Cortex of kidney (tissue), 1 donor: Measurements from ENCODE around the gene PSENEN.

Source experiments
- DNase-seq: peaks from one replicate; lab custom pipeline; 2025; lab: John Stamatoyannopoulos, UW

The PSENEN gene, protein sequence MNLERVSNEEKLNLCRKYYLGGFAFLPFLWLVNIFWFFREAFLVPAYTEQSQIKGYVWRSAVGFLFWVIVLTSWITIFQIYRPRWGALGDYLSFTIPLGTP

DNA sequence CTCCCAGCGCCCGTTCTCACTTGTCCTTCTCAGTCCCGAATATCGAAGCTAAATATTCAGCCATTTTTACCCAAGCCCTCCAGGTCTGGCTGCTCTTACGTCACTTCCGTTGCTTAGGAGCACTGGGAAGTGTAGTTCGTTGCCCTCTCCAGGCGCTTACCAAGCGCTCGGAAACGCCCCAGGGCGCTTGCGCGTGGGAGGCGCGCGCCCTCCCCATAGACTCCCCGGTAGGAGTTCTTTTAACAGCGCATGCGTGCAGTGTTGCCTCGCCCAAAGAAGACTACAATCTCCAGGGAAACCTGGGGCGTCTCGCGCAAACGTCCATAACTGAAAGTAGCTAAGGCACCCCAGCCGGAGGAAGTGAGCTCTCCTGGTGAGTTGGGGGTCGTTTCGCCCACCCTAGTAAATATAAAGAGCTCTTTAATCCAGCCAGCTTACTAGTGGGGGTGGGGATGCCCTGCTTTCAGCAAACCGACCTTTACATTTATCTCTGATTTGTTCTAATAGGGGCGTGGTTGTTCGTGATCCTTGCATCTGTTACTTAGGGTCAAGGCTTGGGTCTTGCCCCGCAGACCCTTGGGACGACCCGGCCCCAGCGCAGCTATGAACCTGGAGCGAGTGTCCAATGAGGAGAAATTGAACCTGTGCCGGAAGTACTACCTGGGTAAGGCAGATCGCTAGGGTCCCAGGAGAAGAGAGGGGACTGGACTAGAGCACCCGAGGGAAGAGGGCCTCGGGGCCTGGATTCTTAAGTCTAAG, at the start of gene PSENEN, which contains the start of gene U2AF1L4:
PSENEN (plus strand) TSS at position 324 of the 759 bp plus-strand sequence; CDS start at position 604, 280 bp downstream.
U2AF1L4 (minus strand) TSS at position 91 of the 759 bp plus-strand sequence; CDS start at position 64, 27 bp downstream.
- DNase-seq: no peak

DNA sequence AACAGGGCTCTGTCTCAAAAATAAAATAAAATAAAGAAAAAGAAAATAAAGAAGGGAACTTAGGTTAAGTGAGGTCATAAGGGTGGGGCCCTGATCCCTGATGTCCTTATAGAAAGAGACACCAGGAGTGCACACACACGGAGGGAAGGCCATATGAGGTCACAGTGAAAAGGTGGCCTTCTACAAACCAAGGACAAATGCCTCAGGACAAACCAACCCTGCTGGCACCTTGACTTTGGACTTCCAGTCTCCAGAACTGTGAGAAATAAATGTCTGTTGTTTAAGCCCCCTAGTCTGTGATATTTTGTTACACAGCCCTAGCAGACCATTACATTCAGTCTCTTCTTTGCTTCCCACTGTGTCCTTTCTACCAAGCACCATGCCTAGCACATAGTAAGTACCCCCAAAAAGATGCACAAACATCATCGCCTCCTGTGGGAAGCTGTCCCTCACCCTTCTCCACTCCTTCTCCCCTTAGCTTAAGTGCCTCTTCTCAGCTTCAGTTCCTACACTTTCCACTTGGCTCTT, 49.5 kb upstream of the PSENEN start:
- DNase-seq: no peak

DNA sequence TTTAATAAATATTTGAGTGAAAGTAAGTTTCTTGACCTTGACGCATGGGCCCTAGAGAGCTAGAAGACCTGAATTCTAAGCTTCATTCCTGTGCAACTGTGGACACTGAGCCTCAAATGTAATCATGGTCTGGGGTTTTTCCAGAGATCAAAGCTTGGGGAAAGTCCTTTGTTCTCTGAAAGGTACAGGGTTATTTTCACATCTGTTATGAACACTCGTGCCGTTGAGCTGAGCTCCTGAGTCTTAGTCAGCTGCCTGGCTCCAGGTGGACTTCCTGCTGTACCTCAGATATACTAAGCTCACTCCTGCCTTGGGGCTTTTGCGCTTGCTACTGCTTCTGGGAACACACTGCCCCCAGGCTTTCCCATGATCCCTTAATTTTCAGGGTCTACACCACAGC, 48.6 kb upstream of the PSENEN start:
- DNase-seq: no peak

DNA sequence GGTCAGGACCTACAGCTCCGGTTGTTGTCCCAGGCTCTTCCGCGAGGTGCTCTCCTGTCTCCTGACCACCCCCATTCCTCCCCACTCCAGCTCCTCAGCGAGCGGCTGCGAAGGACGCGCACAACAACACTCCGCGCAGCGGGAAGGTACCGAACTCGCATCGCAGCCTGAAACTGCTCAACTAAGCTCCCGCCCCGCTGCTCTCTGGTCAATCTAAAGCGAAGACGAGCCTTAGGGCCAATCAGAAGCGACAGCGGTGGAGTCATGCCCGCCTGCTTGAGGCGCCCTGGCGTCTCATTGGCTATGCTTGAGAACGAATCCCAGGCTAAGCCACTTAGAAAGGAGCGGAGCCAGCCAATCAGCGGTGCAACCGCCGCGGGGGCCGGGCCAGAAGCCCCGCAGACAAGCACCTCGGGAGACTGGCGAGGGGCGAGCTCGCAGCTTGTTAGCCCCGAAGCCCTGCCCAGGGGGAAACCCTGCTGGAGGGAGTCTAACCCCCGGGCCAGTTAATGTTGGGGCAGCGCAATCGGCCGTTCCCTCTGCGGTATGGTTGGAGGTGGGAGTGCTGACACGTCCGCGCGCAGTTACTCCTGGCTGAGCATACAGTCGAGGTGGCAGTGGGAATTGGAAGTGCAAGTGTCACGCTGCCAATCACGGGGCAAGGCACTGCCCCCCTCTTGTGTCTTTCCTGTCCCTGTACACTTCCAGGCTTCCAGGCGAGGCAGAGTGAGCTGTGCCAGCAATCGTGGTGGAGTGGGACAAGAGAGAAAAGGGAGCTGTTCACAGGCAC, 43.0 kb upstream of the PSENEN start:
- DNase-seq: no peak

DNA sequence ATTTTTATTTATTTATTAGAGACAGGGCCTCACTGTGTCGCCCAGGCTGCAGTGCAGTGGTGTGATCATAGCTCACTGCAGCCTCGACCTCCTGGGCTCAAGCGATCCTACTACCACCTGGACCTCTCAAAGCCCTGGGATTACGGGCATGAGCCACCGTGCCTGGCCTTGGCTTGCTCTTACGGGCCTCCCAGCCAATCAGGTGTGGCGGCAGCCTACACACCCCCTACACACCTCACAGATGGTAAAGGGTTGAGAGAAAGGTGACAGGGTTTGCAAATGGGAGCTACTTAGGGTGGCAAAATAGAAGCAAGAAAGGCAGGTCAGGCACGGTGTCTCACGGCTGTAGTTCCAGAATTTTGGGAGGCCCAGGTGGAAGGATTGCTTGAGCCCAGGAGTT, 42.1 kb upstream of the PSENEN start:
- no peak for DNase-seq

DNA sequence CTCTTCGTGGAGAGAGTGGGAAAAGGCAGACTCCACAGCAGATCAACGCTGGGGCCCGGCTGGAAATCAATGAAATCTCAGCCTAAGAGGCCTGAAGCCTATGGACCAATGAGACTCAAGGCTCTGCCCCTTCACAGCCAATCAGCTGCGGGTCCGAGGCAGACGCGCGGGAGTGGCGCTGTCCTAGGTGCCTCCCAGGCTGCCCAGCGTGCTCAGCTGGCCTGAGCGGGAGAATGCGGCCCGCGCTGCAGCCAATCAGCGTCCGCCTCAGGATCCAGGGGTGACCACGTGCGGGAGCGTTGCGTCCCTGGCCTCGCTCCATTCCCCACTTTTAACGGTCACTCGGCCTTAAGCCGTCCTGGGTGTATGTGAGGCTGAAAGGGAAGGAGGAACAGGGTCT, 41.2 kb upstream of the PSENEN start, which contains the start of gene ZBTB32:
ZBTB32 (plus strand) TSS at position 341 of the 400 bp plus-strand sequence. CDS start 10,069 bp downstream, outside the sequence.
- DNase-seq: no peak

DNA sequence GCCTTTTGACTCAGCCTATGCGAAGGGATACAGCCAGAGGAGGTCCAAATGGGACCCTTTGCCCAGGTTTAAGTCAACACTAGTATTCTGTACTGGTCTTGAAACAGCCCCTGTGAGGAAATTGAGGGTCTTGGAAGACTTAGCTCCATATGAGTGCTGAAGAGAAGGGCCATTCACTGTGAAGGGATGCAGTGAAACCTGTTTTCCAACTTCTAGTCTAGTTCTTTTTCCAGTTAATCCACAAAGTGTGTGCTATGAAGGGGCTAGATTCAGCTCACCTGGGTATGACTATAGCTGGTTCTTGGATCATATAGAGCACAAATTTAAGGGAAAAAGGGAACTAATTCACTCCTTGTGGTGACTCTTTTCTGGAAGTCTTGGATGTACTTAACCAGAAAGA, 37.1 kb upstream of the PSENEN start:
- no peak for DNase-seq

DNA sequence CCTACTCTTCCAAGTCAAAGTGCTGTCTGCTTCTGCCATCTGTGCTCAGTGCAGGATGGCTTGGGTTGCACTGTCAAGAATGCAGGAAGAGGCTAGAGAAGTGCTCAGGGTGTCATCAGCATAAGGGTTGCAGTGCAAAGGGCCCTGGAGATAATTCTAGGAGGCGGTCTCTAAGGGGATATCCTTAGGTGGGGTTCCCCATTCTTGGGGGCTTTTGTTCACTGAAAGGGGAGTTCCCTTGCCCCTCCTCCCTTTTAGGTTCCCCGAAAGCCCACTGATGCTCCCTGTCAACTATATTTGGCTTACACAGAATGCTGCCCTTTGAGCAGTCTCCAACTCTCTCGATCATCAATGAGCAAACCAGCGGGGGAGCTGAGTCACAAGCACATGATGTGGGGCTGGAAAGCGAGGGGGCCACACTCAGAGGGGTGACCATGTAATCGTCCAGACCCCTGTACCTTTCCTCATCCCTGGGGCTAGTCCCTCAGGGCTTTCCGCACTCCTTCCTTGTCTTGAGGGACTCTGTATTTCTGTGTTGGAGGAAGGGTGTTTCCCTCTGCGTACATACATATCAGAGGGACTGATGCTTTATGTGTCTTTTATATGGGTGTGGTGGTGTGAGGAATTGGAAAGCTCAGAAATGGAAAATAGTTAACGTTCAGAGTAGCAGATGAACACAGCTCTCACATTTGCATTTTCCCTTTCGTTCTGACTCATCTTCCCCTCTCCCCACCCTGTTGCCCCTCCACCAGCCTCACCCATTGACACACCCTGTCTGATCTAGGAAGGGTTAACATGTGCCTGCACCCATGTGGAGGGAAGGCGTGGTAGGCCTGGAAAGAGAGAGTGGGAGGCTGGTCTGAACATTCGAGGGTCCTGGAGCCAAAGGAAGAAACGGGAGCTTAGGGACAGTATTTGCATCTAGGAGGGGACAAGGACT, 34.4 kb upstream of the PSENEN start:
- DNase-seq: no peak

DNA sequence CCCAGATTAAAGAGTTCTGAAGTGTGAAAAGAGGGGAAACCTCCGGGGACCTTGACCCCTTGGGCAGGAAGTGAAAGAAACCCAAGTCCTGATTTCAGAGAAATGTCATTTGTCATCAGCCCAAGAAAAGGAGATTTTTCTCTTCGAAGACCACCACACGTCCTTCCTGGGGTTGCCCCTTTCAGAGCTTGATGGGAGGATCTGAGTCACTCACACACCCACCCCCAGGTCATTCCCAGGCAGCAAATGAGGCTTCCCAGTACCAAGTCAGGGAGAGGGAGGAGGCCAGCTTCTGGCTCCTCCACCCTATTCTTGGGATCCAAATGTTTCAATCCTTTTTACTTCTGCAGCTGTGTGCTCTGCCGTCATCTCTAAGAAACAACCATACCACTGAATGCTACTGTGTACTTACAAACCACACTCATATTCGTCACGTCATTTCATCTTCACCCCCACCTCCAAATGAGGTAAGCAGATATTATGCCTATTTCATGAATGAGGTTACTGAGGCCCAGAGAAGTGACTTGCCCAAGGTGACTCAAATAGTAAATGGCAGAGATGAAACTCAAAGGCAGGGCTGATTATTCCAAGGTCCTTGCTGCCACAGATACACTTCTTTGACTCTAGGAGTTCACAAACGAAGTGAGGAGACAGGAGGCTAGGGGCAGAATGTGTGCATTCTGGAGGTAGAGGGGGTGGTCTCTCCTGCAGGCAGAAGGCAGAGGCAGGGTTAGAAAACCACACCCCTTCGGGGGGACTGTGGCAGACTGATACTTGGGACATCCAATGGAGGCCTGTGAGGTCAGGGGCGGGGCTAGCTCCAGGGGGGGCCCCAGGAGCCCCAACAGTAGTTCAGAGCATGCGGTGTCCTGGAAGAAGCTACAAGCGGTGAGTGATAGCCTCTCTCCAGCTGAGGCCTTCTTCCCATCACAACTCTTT, 32.6 kb upstream of the PSENEN start:
- no peak for DNase-seq

DNA sequence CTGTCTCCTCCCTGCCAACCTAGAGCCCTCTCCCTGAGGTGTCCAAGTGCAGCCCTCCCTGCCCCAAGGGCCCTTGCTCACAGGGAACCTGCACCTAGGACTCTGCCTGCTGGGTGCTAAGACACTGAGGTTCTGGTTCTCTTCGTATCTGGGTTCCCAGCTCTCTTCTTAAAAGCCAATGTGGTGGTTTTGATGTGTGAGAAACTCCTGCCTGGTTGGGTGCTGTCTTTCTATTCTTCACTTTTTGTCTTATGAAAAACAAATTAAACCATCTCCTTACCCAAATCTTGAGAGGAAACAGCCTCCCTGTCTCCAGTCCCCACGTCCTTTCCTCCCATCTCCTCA, 32.0 kb upstream of the PSENEN start:
- DNase-seq: no peak

DNA sequence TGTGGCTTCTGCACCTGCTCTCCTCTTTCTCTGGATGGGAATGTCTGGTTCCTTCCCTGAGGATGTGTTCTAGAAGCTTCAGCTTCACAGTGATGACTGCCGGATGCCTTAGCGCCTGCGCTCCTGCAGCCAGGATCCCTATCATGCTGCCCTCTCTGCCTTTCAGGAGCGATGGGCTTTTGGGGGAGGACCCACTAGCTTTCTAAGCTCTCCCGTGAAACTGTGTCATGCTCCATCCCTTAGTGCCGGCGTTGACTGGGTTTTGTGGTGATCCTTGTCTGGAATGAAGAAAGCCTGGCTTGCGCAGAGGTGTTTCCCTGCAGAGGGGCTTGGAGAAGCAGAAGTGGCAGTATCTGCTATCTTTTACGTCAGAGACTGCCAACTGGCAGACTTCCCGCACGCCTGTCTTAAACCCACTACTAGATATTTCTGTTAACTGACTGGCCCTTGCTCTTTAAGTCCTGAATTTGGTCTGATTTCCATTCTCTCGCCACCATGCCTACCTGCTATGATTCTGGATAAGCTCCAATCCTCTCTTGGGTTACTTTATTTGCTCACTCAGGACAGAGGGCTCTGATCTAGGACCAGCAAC, 31.5 kb upstream of the PSENEN start:
- no peak for DNase-seq

DNA sequence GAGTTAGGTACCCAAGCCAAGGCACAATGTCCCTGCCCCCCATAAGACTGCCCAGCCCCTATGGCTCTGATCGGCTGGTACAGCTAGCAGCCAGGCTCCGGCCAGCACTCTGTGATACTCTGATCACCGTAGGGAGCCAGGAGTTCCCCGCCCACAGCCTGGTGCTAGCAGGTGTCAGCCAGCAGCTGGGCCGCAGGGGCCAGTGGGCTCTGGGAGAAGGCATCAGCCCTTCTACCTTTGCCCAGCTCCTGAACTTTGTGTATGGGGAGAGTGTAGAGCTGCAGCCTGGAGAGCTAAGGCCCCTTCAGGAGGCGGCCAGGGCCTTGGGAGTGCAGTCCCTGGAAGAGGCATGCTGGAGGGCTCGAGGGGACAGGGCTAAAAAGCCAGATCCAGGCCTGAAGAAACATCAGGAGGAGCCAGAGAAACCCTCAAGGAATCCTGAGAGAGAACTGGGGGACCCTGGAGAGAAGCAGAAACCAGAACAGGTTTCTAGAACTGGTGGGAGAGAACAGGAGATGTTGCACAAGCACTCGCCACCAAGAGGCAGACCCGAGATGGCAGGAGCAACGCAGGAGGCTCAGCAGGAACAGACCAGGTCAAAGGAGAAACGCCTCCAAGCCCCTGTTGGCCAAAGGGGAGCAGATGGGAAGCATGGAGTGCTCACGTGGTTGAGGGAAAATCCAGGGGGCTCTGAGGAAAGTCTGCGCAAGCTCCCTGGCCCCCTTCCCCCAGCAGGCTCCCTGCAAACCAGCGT, 30.7 kb upstream of the PSENEN start:
- no peak for DNase-seq

DNA sequence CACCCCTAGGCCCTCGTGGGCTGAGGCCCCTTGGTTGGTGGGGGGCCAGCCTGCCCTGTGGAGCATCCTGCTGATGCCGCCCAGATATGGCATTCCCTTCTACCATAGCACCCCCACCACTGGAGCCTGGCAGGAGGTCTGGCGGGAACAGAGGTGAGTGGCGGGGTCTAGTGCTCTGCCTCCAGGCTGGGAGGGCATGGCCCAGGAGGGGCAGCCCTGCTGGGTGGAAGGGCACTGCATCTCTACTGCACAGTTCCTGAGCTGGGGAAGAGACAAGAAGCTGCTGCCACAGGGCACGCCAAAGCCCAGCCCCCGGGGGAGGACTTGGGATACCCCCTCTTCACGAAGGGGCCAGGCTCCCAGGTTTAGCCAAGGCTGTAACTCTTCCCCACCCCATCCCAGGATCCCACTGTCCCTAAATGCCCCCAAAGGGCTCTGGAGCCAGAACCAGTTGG, 30.1 kb upstream of the PSENEN start:
- no peak for DNase-seq

DNA sequence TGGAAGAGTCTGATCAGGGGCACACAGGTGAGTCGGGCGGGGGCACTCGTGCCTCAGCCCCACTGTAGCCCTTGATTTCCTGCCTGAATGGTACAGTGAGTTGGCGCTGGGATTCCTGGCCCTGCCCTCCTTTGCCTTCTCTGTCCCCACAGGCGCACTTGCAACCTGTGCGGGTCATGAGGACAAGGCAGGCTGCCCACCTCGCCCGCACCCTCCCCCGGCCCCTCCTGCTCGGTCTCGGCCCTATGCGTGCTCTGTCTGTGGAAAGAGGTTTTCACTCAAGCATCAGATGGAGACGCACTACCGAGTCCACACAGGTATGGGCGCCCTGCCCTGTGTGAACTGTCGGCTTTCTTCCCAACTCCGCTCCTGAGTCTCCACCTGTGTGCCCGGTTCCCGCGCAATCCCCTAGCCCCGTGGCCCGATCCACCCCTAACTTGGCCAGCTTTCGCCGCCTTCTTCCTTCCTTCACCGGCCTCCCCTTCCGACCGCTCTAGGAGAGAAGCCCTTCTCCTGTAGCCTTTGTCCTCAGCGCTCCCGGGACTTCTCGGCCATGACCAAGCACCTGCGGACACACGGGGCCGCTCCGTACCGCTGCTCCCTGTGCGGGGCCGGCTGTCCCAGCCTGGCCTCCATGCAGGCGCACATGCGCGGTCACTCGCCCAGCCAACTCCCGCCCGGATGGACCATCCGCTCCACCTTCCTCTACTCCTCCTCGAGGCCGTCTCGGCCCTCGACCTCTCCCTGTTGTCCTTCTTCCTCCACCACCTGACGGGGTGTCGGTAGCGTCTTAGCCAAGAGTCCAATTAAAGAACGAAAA, 29.3 kb upstream of the PSENEN start:
- DNase-seq: no peak

DNA sequence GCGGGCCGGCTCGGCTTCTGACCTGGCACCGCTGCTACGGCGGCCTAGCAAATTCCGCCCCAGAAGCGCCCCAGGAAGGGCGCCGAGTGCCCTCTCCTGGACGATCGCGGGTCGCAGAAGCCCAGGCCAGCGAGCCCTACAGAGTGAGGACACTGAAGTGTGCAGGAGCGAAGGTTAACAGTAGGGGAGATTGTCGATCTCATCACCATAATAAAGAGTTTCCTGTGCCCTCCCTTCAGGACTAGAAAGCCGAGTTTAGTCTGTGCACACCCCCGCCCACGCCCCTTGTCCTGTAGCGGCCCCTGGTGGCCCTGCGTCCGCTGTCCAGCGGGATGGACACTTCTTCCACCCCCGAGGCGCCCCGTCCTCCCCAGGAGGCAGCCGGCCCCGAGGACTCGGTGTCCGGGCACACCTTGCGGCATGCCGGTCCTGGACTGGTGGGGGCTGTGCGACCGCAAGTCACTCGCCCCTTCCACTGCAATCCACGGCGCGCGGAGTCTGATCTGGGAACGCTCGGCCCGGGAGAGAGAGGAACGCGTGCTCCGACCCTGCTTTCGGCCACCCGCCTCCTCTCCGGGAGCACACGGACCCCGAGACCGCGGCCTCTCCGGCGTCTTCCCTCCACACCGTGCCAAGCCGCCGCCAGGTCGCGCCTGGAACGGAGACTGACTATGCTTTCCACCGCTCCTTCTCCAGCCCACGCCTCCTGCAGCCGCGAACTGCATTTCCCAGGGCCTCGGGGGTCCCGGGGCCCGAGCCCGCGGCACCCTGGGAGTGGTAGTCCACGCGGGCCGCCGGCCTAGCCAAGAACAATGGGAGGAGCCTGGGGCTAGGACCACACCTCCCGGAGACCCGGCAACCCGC, 28.4 kb upstream of the PSENEN start:
- peak; percentile 72 for DNase-seq

DNA sequence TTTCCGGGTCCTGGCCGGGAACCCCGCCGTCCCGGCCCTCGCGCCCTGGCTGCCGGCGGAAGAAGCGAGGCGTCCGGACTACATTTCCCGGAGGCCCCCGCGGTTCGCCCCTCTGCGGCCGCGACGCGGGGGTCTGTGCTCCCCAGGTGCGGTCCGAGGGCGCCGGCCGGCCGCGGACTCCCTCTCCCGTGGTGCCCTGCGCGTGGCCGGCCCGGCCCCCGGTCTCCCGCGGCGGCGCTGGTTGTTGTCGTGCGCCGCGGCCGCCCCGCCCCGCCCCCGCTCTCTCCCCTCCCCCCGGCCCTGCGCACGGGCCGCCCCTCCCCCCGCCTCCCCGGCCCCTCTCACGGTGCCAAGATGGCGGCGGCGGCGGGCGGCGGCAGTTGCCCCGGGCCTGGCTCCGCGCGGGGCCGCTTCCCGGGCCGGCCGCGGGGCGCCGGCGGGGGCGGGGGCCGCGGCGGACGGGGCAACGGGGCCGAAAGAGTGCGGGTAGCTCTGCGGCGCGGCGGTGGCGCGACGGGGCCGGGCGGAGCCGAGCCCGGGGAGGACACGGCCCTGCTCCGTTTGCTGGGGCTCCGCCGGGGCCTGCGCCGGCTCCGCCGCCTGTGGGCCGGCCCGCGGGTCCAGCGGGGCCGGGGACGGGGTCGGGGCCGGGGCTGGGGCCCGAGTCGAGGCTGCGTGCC, 27.6 kb upstream of the PSENEN start, which contains the start of gene KMT2B:
KMT2B (plus strand) TSS at position 339 of the 680 bp plus-strand sequence; CDS start at position 355, 16 bp downstream.
- no peak for DNase-seq
